Measurements from ENCODE around the gene HIPK3.
A peak's percentile ranks its signal among the peaks of the same experiment; 100 is the strongest.
"Not testable (repeated sequence)": the region's sequence is repeated elsewhere in the genome, so short reads cannot be mapped to it uniquely, and the experiment has no call there.

The HIPK3 gene

GRCh38 chr11:33303541-33303940, 46.4 kb downstream of the HIPK3 start:
- DNase-seq (ENCODE audit: low spot score), result no peak

GRCh38 chr11:33306821-33307220, 49.6 kb downstream of the HIPK3 start:
- DNase-seq (ENCODE audit: low spot score), result not testable (repeated sequence)

- DNase-seq (ENCODE audit: low spot score), result no peak
Observed at GRCh38 chr11:33307984-33308383, 50.8 kb downstream of the HIPK3 start.

- DNase-seq (ENCODE audit: low spot score), result no peak
Observed at GRCh38 chr11:33309118-33309517, 51.9 kb downstream of the HIPK3 start.

GRCh38 chr11:33310720-33311500, 53.7 kb downstream of the HIPK3 start:
- DNase-seq (ENCODE audit: low spot score), result no peak

- DNase-seq (ENCODE audit: low spot score), result no peak
Observed at GRCh38 chr11:33311680-33312079, 54.5 kb downstream of the HIPK3 start.

GRCh38 chr11:33315822-33316221, 58.6 kb downstream of the HIPK3 start:
- DNase-seq (ENCODE audit: low spot score), result no peak

GRCh38 chr11:33317662-33318061, 60.5 kb downstream of the HIPK3 start:
- DNase-seq (ENCODE audit: low spot score), result no peak

GRCh38 chr11:33320016-33320813, 63.0 kb downstream of the HIPK3 start:
- DNase-seq (ENCODE audit: low spot score), result no peak

GRCh38 chr11:33320814-33321330, 63.7 kb downstream of the HIPK3 start:
- no peak for DNase-seq (ENCODE audit: low spot score)

GRCh38 chr11:33321422-33321821, 64.2 kb downstream of the HIPK3 start:
- DNase-seq (ENCODE audit: low spot score), result no peak

- no peak for DNase-seq (ENCODE audit: low spot score)
Observed at GRCh38 chr11:33323421-33323820, 66.2 kb downstream of the HIPK3 start.

- no peak for DNase-seq (ENCODE audit: low spot score)
Observed at GRCh38 chr11:33324302-33324985, 67.3 kb downstream of the HIPK3 start.

GRCh38 chr11:33325451-33325850, 68.3 kb downstream of the HIPK3 start:
- DNase-seq (ENCODE audit: low spot score), result no peak

- DNase-seq (ENCODE audit: low spot score), result peak; percentile 56
Observed at GRCh38 chr11:33329705-33330329, 72.6 kb downstream of the HIPK3 start.

GRCh38 chr11:33333816-33334215, 76.6 kb downstream of the HIPK3 start:
- DNase-seq (ENCODE audit: low spot score), result no peak

- DNase-seq (ENCODE audit: low spot score), result no peak
Observed at GRCh38 chr11:33334627-33335026, 77.4 kb downstream of the HIPK3 start.

- no peak for DNase-seq (ENCODE audit: low spot score)
Observed at GRCh38 chr11:33339247-33339646, 82.1 kb downstream of the HIPK3 start.

- DNase-seq (ENCODE audit: low spot score), result no peak
Observed at GRCh38 chr11:33344611-33345010, 87.4 kb downstream of the HIPK3 start.

GRCh38 chr11:33347490-33348125, 90.4 kb downstream of the HIPK3 start:
- no peak for DNase-seq (ENCODE audit: low spot score)

- no peak for DNase-seq (ENCODE audit: low spot score)
Observed at GRCh38 chr11:33350287-33350686, 93.1 kb downstream of the HIPK3 start.

Data from AG20443 (cell line).